UCSD-AML1 (cell line): Measurements from ENCODE around the gene UROC1.

ENCODE experiments used
- DNase-seq: peaks from one replicate; lab custom pipeline; 2025; ENCODE audit not compliant: unreplicated experiment; lab: John Stamatoyannopoulos, UW

UROC1 gene

GRCh38 chr3:126517986-126518778, 609 bp upstream of the UROC1 start:
- DNase-seq = no peak

- DNase-seq = no peak
These were observed 660 bp downstream of the UROC1 start for GRCh38 chr3:126516936-126517290.

GRCh38 chr3:126516152-126516935, 1.2 kb downstream of the UROC1 start:
- DNase-seq = no peak

GRCh38 chr3:126515066-126515706, 2.4 kb downstream of the UROC1 start:
- no peak for DNase-seq

GRCh38 chr3:126514161-126514560, 3.4 kb downstream of the UROC1 start:
- DNase-seq = no peak

GRCh38 chr3:126512916-126513650, 4.5 kb downstream of the UROC1 start:
- no peak for DNase-seq

GRCh38 chr3:126512026-126512425, 5.5 kb downstream of the UROC1 start:
- no peak for DNase-seq

GRCh38 chr3:126511291-126511690, 6.3 kb downstream of the UROC1 start:
- no peak for DNase-seq

- no peak for DNase-seq
These were observed 7.2 kb downstream of the UROC1 start for GRCh38 chr3:126510308-126510910.

- DNase-seq = no peak
These were observed 7.8 kb downstream of the UROC1 start for GRCh38 chr3:126509597-126510307.

- no peak for DNase-seq
These were observed 9.0 kb downstream of the UROC1 start for GRCh38 chr3:126508564-126508964.

- no peak for DNase-seq
These were observed 9.7 kb downstream of the UROC1 start for GRCh38 chr3:126507886-126508285.

- no peak for DNase-seq
These were observed 13.9 kb downstream of the UROC1 start for GRCh38 chr3:126503701-126504100.

- no peak for DNase-seq
These were observed 14.9 kb downstream of the UROC1 start for GRCh38 chr3:126502656-126503055.

- no peak for DNase-seq
These were observed 15.8 kb downstream of the UROC1 start for GRCh38 chr3:126501736-126502135.

GRCh38 chr3:126501054-126501453, 16.5 kb downstream of the UROC1 start:
- no peak for DNase-seq

- no peak for DNase-seq
These were observed 17.6 kb downstream of the UROC1 start for GRCh38 chr3:126500016-126500415.

- no peak for DNase-seq
These were observed 18.2 kb downstream of the UROC1 start for GRCh38 chr3:126499401-126499800.

GRCh38 chr3:126498929-126499328, 18.6 kb downstream of the UROC1 start:
- no peak for DNase-seq

GRCh38 chr3:126498461-126498860, 19.1 kb downstream of the UROC1 start:
- DNase-seq = no peak
